CD1c-positive myeloid dendritic cell (primary cell): ENCODE data around the gene CBLL1.

Experiments
- DNase-seq: peaks from one replicate; pipeline ENCODE4 v3.0.0-alpha.2; 2016; ENCODE audit errors: extremely low spot score

CBLL1 gene

GRCh38 chr7:107742678-107743566, 1.0 kb upstream of the CBLL1 start:
- DNase-seq = peak; percentile 77

- no peak for DNase-seq
These were observed 406 bp downstream of the CBLL1 start for GRCh38 chr7:107744345-107744750.

GRCh38 chr7:107746006-107746405, 2.1 kb downstream of the CBLL1 start:
- no peak for DNase-seq

- no peak for DNase-seq
These were observed 7.2 kb downstream of the CBLL1 start for GRCh38 chr7:107751113-107751512.

GRCh38 chr7:107754642-107755041, 10.7 kb downstream of the CBLL1 start:
- DNase-seq = no peak

- DNase-seq = no peak
These were observed 14.7 kb downstream of the CBLL1 start for GRCh38 chr7:107758667-107759066.

GRCh38 chr7:107767391-107767790, 23.4 kb downstream of the CBLL1 start:
- no peak for DNase-seq

GRCh38 chr7:107768263-107768662, 24.3 kb downstream of the CBLL1 start:
- DNase-seq = no peak

GRCh38 chr7:107773027-107773426, 29.1 kb downstream of the CBLL1 start:
- no peak for DNase-seq

- DNase-seq = no peak
These were observed 33.8 kb downstream of the CBLL1 start for GRCh38 chr7:107777702-107778101.

- DNase-seq = no peak
These were observed 34.3 kb downstream of the CBLL1 start for GRCh38 chr7:107778283-107778682.

GRCh38 chr7:107779647-107780099, 35.7 kb downstream of the CBLL1 start:
- no peak for DNase-seq

GRCh38 chr7:107782374-107782773, 38.4 kb downstream of the CBLL1 start:
- no peak for DNase-seq

GRCh38 chr7:107783648-107784047, 39.7 kb downstream of the CBLL1 start:
- no peak for DNase-seq

- DNase-seq = no peak
These were observed 41.2 kb downstream of the CBLL1 start for GRCh38 chr7:107785170-107785569.

- DNase-seq = no peak
These were observed 42.0 kb downstream of the CBLL1 start for GRCh38 chr7:107785926-107786325.

- no peak for DNase-seq
These were observed 44.3 kb downstream of the CBLL1 start for GRCh38 chr7:107788216-107788615.

- no peak for DNase-seq
These were observed 44.7 kb downstream of the CBLL1 start for GRCh38 chr7:107788662-107789061.

GRCh38 chr7:107789647-107790046, 45.7 kb downstream of the CBLL1 start:
- DNase-seq = no peak

GRCh38 chr7:107792364-107792763, 48.4 kb downstream of the CBLL1 start:
- no peak for DNase-seq

- no peak for DNase-seq
These were observed 55.8 kb downstream of the CBLL1 start for GRCh38 chr7:107799647-107800264.

- no peak for DNase-seq
These were observed 59.2 kb downstream of the CBLL1 start, which contains the start of gene SLC26A3 for GRCh38 chr7:107803009-107803610. Gene SLC26A3 (minus strand): TSS chr7:107803223. CDS start chr7:107794509, 8,714 bp downstream.

GRCh38 chr7:107809179-107809578, 65.2 kb downstream of the CBLL1 start:
- DNase-seq = no peak
